Tibial nerve (tissue), 4 donors: ENCODE results near the gene RANBP10. TPM values are rescaled to one million over a fixed set of nuclear protein-coding genes. Genes with fewer than 3 reads are reported as not detected.

ENCODE experiments used
- DNase-seq, 2 donors: peaks; one replicate each; pipeline ENCODE4 v3.0.0-alpha.2; 2019; ENCODE audit warnings: low spot score in 2 of 2
- H3K27ac ChIP-seq, 4 donors: fragments of 200-600 bp; sonication (generic) in 3 of 4; one replicate each; pipeline ENCODE4 v1.5.1; 2017 to 2019; ENCODE audit warnings: mild to moderate bottlenecking in 1 of 4
- H3K27me3 ChIP-seq, 2 donors: fragments of 200-600 bp; sonication (generic) in 1 of 2; one replicate each; pipeline versions ENCODE4 v1.5.1 to v1.6.0; 2017 to 2019
- H3K36me3 ChIP-seq, 3 donors: fragments of 200-600 bp; sonication (generic); one replicate each; pipeline ENCODE4 v1.5.1; 2018 to 2019
- H3K4me1 ChIP-seq, 4 donors: fragments of 200-600 bp; sonication (generic) in 3 of 4; one replicate each; pipeline ENCODE4 v1.5.1; 2017 to 2019
- H3K4me3 ChIP-seq, 4 donors: fragments of 200-600 bp; sonication (generic) in 3 of 4; one replicate each; pipeline ENCODE4 v1.5.1; 2017 to 2019; ENCODE audit warnings: mild to moderate bottlenecking in 1 of 4, moderate library complexity in 1 of 4
- H3K9me3 ChIP-seq, 4 donors: fragments of 200-600 bp; sonication (generic) in 3 of 4; one replicate each; pipeline ENCODE4 v1.5.1; 2017 to 2019
- EP300 ChIP-seq, 2 donors: sonication (generic); formaldehyde crosslinking; IDR thresholded peaks; one replicate each; pipeline ENCODE4 v1.6.1; 2017; ENCODE audit warnings: antibody characterized with exemption in 2 of 2, mild to moderate bottlenecking in 1 of 2
- POLR2A ChIP-seq, 2 donors: fragments of 450-650 bp; IDR thresholded peaks; one replicate each; pipeline ENCODE4 v1.6.1; 2017; ENCODE audit warnings: antibody characterized with exemption in 2 of 2, mild to moderate bottlenecking in 2 of 2, moderate library complexity in 2 of 2
- WGBS, 2 donors: methylation state at CpG; one replicate each; pipeline ENCODE4 v1.1.5; 2018; 5-methylcytosine and 5-hydroxymethylcytosine counted together
- total RNA-seq, 4 donors: library from RNA; depleted of rRNA; stranded (reverse); fragments of >200 nt; gene quantifications; one replicate each; pipeline ENCODE4 v1.1.0, GENCODE V29; 2016
- TF ChIP-seq, protein P1 (sequence below), 5 experiments: fragments of 200-600 bp in 3 of 5; fragments of 450-650 bp in 2 of 5; sonication (generic) in 3 of 5; IDR thresholded peaks; one replicate each; pipeline ENCODE4 v1.5.1; 2016 to 2019; ENCODE audit warnings: antibody characterized with exemption in 5 of 5, mild to moderate bottlenecking in 3 of 5, moderate library complexity in 2 of 5

The RANBP10 gene
- total RNA-seq, 4 donors from 2014 or later: 8.1 to 19.5 (median 12.0) TPM

DNA sequence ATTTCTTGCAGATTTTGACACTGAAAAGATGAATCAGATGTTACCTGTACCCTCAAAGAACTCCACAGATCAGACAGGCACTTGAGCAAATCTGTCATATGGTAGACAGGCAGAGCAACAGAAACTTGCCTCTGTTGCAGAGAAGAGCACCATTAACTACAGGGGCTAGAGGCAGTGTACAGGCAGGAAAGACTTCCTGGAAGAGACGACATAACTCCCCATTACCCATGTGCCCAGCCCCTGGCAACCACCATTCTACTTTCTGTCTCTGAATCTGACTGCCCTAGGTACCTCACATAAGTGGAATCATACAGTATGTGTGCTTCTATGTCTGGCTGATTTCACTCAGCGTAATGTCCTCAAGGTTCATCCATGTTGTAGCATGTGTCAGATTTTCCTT is 102.7 kb downstream of the RANBP10 start:
- no peak for DNase-seq
- Histone ChIP-seq H3K9me3 (peaks cover 0 to 5% (median 0%) of the 10 kb centered on the region in 4 donors), H3K27me3 (no peaks in the 10 kb centered on the region), H3K4me3 (no peak overlapping the region), H3K36me3 (peaks cover 0 to 5% (median 0%) of the 10 kb centered on the region in 3 donors), H3K27ac (no peak overlapping the region), H3K4me1 (no peaks in the 10 kb centered on the region)
- TF ChIP-seq, protein P1, sequence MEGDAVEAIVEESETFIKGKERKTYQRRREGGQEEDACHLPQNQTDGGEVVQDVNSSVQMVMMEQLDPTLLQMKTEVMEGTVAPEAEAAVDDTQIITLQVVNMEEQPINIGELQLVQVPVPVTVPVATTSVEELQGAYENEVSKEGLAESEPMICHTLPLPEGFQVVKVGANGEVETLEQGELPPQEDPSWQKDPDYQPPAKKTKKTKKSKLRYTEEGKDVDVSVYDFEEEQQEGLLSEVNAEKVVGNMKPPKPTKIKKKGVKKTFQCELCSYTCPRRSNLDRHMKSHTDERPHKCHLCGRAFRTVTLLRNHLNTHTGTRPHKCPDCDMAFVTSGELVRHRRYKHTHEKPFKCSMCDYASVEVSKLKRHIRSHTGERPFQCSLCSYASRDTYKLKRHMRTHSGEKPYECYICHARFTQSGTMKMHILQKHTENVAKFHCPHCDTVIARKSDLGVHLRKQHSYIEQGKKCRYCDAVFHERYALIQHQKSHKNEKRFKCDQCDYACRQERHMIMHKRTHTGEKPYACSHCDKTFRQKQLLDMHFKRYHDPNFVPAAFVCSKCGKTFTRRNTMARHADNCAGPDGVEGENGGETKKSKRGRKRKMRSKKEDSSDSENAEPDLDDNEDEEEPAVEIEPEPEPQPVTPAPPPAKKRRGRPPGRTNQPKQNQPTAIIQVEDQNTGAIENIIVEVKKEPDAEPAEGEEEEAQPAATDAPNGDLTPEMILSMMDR (IDR thresholded peaks at IDR 0.05): no peak
- TF ChIP-seq EP300 (IDR thresholded peaks at IDR 0.05): no peak
- no peak for TF ChIP-seq POLR2A (IDR thresholded peaks at IDR 0.05)
- 67 to 75% methylated on average over 2 of the region's 2 CpGs for WGBS, 2 donors

DNA sequence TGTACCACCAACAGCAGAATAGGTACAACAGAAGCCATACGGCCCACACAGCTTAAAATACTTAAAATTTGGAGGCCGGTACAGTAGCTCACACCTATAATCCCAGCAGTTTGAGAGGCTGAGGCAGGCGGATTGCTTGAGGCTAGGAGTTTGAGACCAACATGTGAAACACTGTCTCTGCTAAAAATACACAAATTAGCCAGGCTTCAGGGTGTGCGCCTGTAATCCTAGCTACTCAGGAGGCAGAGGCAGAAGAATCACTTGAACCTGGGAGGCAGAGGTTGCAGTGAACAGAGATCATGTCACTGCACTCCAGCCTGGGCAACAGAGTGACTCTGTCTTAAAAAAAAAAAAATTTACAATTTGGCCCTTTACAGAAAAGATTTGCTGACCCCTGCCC is 104.2 kb downstream of the RANBP10 start:
- Histone ChIP-seq H3K4me1 (no peaks in the 10 kb centered on the region), H3K27ac (no peak overlapping the region), H3K27me3 (no peaks in the 10 kb centered on the region), H3K4me3 (no peak overlapping the region), H3K36me3 (peaks cover 0 to 18% (median 0%) of the 10 kb centered on the region in 3 donors), H3K9me3 (peaks cover 0 to 5% (median 0%) of the 10 kb centered on the region in 4 donors)
- WGBS, 2 donors: 88 to 96% methylated on average over 4 of the region's 4 CpGs
- TF ChIP-seq POLR2A (IDR thresholded peaks at IDR 0.05) (no peak), EP300 (IDR thresholded peaks at IDR 0.05) (no peak)
- TF ChIP-seq, protein P1 (IDR thresholded peaks at IDR 0.05): no peak
- no peak for DNase-seq

DNA sequence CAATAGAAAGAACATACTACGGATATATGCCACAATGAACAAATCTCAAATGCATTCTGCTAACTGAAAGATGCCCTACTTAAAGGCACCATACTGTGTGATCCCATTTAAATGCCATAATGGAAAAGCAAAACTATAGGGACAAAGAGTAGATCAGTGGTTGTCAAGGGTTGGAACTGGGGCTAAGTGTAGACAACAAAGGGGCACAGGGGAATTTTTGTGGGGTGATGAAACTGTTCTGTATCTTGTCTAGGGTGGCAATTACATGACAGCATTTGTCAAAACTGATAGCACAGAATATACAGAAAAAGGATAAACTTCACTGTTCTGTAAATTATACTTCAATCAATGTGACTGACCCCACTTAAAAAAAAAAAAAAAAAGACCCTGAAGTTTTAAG is 104.9 kb downstream of the RANBP10 start:
- Histone ChIP-seq H3K9me3 (peaks cover 0 to 5% (median 0%) of the 10 kb centered on the region in 4 donors), H3K27me3 (no peaks in the 10 kb centered on the region), H3K36me3 (peaks cover 0 to 18% (median 0%) of the 10 kb centered on the region in 3 donors), H3K4me1 (no peaks in the 10 kb centered on the region), H3K4me3 (no peak overlapping the region), H3K27ac (no peak overlapping the region)
- DNase-seq: no peak
- TF ChIP-seq POLR2A (IDR thresholded peaks at IDR 0.05) (no peak), EP300 (IDR thresholded peaks at IDR 0.05) (no peak)
- TF ChIP-seq, protein P1 (IDR thresholded peaks at IDR 0.05): no peak
- 83 to 86% methylated on average over 1 of the region's 1 CpG for WGBS, 2 donors

DNA sequence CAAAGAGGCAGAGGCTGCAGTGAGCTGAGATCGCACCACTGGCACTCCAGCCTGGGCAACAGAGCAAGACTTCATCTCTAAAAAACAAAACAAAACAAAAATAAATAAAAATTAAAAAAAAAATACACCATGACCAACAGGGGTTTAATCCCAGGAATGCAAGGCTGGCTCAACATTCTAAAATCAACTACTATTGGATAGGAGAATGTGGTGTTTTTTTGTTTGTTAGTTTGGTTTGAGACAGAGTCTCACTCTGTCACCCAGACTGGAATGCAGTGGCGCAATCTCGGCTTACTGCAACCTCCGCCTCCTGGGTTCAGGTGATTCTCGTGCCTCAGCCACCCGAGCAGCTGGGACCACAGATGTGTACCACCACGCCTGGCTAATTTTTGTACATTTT is 107.1 kb downstream of the RANBP10 start:
- peaks cover 0 to 18% (median 0%) of the 10 kb centered on the region in 3 donors for H3K36me3 ChIP-seq
- H3K4me3 ChIP-seq: no peak overlapping the region
- WGBS, 2 donors: 97 to 98% methylated on average over 7 of the region's 7 CpGs
- DNase-seq: no peak
- H3K4me1 ChIP-seq: no peaks in the 10 kb centered on the region
- TF ChIP-seq EP300 (IDR thresholded peaks at IDR 0.05) (no peak), POLR2A (IDR thresholded peaks at IDR 0.05) (no peak)
- TF ChIP-seq, protein P1 (IDR thresholded peaks at IDR 0.05): no peak
- no peak overlapping the region for H3K27ac ChIP-seq
- H3K9me3 ChIP-seq: peaks cover 0 to 5% (median 0%) of the 10 kb centered on the region in 4 donors
- H3K27me3 ChIP-seq: no peaks in the 10 kb centered on the region

DNA sequence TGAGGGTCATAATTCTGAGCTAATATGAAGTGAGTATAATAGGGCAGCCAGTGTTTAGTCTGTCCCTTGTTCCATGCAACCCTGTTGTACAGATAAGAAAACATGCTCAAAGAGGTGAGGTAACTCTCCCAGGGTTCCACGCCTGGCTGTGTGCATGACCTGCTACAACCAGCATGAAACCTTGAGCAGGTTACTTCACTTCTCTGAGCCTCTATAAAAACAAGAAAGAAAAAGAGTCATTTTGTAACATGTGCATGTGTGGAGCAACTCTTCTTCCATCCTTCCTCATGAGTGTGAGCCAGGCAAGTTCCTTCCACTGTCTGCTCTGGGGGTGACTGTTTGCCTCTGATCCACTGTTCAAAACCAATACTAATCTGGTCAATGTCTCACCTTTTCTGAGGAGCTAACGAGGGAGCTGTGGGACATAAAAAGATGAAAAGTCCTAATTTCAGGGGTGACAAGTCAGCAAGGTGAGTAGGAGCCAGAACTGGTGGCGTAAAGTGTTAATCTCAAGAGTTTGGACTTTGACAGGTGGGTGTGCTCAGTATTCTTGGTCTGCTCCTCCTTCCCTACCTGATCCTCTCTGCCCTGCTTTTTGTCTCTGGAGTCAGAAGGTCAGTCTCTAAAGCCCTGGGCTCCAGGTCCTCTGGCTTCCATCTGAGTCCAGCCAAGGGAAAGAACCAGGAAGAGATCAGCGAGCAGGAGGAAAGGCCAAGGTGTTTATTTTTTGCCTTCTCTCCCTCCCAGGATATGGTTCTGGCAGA is 108.8 kb downstream of the RANBP10 start:
- TF ChIP-seq, protein P1 (IDR thresholded peaks at IDR 0.05): no peak
- TF ChIP-seq POLR2A (IDR thresholded peaks at IDR 0.05) (no peak), EP300 (IDR thresholded peaks at IDR 0.05) (no peak)
- peaks cover 0 to 18% (median 0%) of the 10 kb centered on the region in 3 donors for H3K36me3 ChIP-seq
- no peak overlapping the region for H3K4me3 ChIP-seq
- H3K27me3 ChIP-seq: no peaks in the 10 kb centered on the region
- no peaks in the 10 kb centered on the region for H3K4me1 ChIP-seq
- 71 to 88% methylated on average over 4 of the region's 4 CpGs for WGBS, 2 donors
- no peak for DNase-seq
- H3K27ac ChIP-seq: no peak overlapping the region
- peaks cover 0 to 5% (median 0%) of the 10 kb centered on the region in 4 donors for H3K9me3 ChIP-seq
